CD4-positive, alpha-beta T cell treated with Interleukin-21 for 1 hour (primary cell): ENCODE measurements around the gene TDRD9.
"Not testable (repeated sequence)": the region's sequence is repeated elsewhere in the genome, so short reads cannot be mapped to it uniquely, and the experiment has no call there.

Experiments
- DNase-seq: peaks from one replicate; pipeline ENCODE4 v3.0.0-alpha.2; 2020

The TDRD9 gene, protein sequence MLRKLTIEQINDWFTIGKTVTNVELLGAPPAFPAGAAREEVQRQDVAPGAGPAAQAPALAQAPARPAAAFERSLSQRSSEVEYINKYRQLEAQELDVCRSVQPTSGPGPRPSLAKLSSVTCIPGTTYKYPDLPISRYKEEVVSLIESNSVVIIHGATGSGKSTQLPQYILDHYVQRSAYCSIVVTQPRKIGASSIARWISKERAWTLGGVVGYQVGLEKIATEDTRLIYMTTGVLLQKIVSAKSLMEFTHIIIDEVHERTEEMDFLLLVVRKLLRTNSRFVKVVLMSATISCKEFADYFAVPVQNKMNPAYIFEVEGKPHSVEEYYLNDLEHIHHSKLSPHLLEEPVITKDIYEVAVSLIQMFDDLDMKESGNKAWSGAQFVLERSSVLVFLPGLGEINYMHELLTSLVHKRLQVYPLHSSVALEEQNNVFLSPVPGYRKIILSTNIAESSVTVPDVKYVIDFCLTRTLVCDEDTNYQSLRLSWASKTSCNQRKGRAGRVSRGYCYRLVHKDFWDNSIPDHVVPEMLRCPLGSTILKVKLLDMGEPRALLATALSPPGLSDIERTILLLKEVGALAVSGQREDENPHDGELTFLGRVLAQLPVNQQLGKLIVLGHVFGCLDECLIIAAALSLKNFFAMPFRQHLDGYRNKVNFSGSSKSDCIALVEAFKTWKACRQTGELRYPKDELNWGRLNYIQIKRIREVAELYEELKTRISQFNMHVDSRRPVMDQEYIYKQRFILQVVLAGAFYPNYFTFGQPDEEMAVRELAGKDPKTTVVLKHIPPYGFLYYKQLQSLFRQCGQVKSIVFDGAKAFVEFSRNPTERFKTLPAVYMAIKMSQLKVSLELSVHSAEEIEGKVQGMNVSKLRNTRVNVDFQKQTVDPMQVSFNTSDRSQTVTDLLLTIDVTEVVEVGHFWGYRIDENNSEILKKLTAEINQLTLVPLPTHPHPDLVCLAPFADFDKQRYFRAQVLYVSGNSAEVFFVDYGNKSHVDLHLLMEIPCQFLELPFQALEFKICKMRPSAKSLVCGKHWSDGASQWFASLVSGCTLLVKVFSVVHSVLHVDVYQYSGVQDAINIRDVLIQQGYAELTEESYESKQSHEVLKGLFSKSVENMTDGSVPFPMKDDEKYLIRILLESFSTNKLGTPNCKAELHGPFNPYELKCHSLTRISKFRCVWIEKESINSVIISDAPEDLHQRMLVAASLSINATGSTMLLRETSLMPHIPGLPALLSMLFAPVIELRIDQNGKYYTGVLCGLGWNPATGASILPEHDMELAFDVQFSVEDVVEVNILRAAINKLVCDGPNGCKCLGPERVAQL (N-terminal part only)

DNA sequence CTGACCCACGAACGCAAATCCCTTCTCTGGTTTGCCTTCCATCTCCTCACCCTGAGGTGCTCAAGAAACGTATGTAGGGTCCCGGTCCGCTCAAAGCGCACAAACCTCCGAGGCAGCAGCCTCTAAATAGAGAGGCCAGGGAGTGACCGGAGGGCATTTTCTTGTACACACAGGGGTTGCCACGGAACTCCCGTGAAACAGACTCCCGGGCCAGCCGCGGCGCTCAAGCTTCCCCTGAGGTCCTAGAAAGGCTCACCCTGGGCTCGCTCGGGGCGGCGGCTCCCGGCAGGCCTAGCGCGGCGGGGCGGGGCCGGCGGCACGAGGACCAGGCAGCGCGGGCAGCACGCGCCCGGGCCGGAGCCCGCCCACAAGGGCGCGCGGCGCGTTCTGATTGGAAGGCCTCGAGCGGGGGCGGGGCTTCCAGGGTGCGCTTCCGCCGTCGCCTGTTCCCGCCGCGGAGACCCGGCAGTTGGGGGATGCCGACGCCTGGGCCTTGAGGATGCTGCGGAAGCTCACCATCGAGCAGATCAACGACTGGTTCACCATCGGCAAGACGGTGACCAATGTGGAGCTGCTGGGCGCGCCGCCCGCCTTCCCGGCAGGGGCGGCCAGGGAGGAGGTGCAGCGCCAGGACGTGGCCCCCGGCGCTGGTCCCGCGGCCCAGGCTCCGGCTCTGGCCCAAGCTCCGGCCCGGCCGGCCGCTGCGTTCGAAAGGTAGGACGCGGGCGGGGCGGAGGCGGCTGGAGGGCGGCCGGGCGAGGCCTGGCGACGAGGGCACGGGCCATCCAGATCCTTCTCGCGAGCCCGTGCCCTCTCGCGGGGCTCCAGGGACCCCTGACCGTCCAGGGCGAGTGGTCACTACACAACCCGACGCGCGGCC lies at the start of gene TDRD9:
Gene TDRD9, plus strand, starts transcription at position 446 of the 880 bp plus-strand sequence. Its CDS starts 54 bp downstream, at position 500.
- no peak for DNase-seq

DNA sequence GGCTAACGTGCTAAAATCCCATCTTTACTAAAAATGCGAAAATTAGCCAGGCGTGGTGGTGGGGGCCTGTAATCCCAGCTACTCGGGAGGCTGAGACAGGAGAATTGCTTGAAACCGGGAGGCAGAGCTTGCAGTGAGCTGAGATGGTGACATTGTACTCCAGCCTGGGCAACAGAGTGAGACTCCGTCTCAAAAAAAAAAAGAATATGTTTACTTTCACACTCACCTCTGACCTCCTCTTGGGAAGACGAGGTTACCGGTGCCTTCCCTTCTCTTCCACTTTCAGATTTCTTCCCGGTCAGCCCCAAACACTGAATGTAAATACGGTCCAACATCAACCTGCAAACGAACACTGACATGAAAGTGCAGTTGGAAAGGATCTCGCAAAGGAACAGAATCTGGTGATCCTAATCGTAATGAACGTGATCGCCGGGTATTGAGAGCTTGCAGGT lies 49.1 kb upstream of the TDRD9 start:
- DNase-seq = no peak

DNA sequence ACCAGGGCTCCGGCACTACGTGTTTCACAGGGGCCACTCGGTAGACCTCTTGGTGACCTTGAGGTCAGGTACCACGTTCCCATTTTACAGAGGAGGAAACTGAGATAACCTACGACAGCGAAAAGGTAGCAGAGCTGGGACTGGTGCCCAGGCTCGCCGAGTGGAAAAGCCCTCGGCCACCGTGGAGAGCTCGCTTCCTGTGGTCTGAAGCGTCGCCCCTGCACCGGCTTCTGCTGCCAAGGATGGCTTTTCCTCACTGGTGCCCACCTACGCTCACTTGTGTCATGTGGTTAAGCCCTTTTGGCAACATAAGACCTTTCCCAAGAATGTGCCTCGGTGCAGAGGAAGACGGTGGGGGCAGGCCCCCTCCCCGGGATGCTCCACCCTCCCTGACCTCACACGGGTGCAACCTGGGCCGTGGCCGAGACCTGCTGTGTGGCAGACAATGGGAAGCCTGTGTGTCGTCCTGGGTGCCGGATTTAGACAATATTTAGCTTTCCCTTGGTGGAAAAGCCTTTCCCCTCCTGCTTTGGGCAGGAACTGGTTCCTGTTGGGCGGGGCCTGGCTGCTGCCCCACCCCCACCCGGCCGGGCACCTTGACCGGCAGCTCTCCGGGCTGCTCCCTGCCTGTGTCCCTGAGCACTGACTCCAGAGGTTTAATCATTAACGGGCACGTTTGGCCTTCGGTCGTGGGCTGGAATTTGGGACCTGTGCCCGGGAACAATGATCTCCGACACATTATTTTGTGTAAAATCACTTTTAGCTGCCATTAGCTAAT lies 48.5 kb upstream of the TDRD9 start:
- DNase-seq = no peak

GRCh38 chr14:103880348-103881267 lies 47.6 kb upstream of the TDRD9 start:
- DNase-seq = peak; percentile 11

- DNase-seq = no peak
Measured at GRCh38 chr14:103881268-103882201, 46.7 kb upstream of the TDRD9 start.

DNA sequence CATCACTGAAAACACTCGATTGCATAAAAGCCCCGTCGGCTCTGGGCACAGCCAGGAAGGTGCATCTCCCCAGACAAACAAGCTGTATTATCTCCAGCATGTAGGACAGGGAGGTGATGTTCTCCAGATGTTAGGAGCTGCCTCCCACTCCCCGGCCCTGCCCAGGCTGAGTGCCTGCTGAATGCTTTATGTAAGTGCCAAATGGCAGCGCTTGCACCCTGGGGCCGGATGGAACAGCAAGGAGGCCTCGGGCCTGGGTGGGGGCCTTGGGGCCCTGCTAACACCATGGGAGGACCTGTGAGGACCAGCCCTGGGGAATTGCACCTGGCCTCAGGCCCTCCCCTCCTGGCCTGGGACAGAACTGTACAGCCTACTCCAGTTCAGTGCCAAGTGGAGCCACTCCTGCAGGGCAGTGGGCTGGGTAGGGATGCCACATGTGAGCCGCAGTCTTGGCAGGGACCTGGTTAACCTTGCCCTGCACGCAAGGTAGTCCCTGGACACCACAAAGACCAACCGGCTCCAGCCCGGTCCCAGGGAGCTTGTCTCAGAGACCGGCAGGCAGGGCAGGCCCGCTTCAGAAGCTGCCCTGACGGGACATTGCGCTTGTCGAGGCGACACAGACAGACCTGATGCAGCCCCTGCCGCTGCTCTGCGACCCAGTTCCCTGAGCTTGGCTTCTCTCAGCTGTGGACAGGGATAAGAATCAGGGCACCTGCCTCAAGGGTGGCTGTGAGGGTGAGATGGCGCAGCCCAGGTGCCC lies 45.6 kb upstream of the TDRD9 start:
- no peak for DNase-seq

GRCh38 chr14:103883263-103883523 lies 45.1 kb upstream of the TDRD9 start:
- no peak for DNase-seq

DNA sequence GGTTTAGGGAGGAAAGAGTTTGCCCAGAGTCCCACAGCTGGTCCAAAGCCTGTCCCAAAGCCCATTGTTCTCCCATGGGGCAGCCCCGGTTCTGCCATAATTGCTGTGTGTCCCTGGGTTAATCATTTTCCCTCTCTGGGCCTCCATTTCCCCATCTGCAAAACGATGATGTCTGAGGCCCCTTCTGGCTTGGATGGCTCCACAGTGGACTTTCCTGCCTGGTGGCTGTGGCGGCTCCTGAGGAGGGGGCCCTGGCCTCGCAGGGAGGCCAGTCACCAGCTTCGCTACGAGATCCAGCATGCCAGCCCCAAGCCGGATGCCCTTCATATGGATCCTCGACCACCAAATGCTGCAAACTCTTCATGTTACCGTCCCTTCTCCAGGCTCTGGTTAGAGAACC lies 43.4 kb upstream of the TDRD9 start:
- DNase-seq = no peak

DNA sequence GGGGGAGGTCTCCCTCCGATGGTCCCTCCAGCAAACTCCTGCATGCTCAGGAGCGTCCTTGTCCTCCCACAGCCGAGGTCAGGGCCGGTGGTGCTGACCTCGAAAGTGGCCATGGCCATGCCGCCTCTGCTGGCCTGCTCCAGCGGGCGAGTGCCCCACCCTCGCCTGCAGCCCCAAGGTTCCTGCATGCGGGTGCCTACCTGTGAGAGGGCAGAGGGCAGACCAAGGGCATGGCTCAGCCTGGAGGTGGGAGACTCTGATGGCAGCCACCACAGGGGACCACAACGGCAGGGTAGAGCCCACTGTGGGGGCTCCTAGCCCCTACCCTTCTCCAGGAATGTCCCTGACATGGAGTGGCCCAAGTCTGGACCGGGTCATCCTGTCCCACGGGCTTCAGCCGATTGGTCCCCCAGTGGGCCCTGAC lies 42.7 kb upstream of the TDRD9 start:
- DNase-seq = no peak

- DNase-seq = no peak
Measured at GRCh38 chr14:103886304-103887169, 41.7 kb upstream of the TDRD9 start.

GRCh38 chr14:103887170-103887501 lies 41.1 kb upstream of the TDRD9 start:
- DNase-seq = no peak

DNA sequence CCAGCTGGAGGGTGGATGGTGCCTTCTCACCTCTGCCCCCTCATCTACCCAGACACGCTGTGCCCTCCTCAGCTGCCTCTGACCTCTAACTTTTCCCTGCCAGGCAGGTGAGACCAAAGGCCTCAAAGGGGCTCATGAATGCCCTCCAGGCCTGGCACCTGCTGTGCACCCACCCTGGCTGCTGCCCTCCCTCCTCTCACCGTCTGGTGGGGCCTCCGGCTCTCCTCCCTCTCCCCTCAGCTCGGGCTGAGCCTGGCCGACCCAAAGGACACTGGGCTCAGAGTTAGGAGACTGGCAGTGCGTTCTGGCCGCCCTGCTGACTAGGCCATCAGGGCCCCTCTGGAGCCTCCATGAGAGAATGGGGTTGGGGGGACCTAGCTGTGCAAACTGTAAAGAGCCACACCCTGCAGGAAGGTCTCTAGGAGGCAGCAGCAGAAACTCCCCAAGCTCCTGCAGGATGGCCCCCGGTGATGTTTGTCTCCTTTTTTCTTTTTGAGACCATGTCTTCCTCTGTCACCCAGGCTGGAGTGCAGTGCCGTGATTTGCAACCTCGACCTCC lies 40.6 kb upstream of the TDRD9 start:
- DNase-seq = no peak

- not testable (repeated sequence) for DNase-seq
Measured at GRCh38 chr14:103889002-103889312, 39.3 kb upstream of the TDRD9 start.

DNA sequence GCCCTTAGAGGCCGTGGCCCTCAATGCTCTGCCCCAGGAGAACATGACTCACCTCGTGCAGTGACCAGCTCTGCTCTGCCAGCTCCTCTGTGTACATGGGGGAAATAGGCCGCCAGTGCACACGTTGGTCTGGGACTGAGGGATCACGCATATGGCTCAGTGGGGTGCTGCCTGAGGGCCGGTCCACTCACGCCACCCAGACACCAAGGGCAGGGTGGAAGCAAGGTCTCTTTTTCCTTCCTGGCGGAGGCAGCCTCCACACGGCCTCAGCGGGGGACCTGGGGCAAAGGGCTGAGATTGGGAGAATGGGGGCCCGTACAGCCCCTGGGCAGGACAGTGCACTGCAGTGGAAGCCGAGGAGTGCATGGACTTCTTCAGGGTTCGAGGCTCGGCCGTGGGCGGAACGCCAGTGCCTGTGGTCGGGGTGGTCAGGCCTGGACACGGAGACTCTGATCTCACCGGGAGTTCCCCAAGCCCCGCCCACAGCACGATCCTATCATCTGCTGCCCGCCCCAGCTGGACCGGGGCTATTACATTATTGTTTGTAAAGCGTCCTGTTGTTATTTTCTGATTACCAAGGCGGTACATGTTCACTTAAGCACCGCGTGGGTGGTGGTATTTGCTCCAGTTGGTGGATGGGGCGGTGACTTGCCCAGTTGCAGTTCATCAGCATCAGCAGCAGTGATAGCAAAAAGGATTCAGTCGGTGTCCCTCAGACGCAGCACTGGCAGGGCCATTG lies 38.8 kb upstream of the TDRD9 start:
- DNase-seq = no peak

DNA sequence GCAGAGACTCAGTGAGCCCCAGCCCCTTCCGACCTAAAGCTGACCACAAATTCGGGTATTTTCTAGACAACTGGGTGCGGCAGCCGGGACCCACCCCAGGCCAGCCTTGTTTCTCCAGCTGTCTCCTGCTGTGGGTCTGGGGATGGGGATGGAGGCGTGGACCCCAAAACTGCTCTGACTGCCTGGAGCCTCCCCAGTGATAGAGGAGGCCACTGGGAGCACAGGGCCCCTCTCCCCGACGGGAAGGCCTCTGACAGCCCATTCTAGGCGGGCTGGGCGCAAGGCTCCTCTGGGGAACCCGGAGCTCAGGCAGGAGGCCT lies 38.2 kb upstream of the TDRD9 start:
- no peak for DNase-seq

DNA sequence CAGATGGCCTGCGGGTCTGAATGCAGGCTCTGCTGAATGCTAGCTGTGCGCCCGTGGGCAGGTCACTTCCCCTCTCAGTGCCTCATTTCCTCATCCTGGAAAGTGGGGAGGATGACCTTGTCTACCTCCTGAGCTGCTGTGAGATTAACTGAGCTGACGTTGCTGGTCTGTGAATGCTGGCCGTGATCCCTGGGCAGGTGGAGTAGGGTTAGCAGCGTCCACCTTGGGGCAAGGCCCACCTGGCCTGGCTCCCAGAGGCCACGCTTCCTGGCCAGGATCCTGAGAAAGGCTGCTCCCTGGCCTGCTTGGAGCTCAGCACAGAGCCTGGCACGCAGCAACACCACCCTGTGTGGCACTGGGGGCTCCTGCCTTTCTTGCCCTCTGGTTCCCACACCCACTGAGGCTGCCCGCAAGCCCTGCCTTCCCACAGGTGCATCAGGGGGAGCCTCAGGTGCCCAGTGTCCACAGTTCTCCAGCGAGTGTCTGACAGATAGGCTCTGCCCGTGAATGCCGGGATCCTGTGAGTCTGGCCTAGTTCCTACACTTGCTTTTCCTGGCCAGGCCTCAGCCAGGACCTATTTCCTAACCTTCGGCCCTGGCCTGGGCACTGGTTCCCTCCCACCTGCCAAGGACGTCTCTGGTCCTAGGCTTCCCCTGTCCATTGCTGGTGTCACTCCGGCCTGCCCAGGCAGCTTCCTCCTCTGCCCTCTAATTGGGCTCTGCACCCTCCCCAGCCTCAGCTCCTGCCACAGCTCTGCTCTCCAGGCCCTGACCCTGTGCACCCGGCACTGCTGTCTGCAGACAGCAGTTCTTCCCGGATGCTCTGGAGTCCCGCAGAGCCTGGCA lies 37.2 kb upstream of the TDRD9 start:
- DNase-seq = no peak
